GM12892 (cell line): ENCODE results near the gene BCAS4.

ENCODE experiments used
- DNase-seq: peaks from one replicate; pipeline ENCODE4 v3.0.0; 2011; ENCODE audit not compliant: insufficient read length
- FAIRE-seq: peaks from 2 replicates; lab custom pipeline; 2011; peaks lifted over from hg19 to GRCh38; lab: Jason Lieb, UNC
- POLR2A ChIP-seq: IDR thresholded peaks from 2 replicates; pipeline ENCODE4 v1.6.1; 2011; ENCODE audit warnings: low read depth, low read length, control low read depth
- POLR2AphosphoS5 ChIP-seq: IDR thresholded peaks from 2 replicates; pipeline ENCODE4 v1.6.1; 2011; ENCODE audit warnings: low read depth, low read length, control low read depth
- TAF1 ChIP-seq: IDR thresholded peaks from 2 replicates; pipeline ENCODE4 v1.6.1; 2011; ENCODE audit warnings: low read depth, mild to moderate bottlenecking, control low read depth, low read length, borderline replicate concordance

Gene BCAS4

DNA sequence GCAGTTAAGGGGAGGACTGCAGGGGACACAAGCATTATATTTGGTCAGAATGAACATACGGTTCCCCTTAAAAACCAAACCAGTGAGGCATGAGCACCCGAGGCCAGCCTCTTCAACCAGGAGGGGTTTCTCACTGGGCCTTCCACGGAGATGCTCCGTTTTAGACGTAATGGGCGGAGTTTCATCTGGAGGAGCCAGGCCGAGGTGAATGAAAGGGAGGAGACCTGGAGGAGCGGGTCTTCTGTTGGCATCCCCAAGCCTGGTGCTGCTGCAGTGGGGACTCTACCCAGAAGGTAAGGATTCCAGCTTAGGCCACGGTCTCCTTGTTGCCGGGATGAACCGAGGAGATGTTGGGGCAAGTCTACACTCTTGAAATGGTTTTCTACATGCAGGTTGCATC, 89.0 kb downstream of the BCAS4 start:
- DNase-seq (no peak), FAIRE-seq (no peak)
- TF ChIP-seq TAF1 (no peak), POLR2A (peak; percentile 30; the same call in 1 of the 2 replicates), POLR2AphosphoS5 (no peak)

- DNase-seq = no peak
- TF ChIP-seq TAF1 (no peak), POLR2AphosphoS5 (no peak), POLR2A (no peak)
- no peak for FAIRE-seq
Measured at GRCh38 chr20:50885068-50885467, 90.2 kb downstream of the BCAS4 start.

DNA sequence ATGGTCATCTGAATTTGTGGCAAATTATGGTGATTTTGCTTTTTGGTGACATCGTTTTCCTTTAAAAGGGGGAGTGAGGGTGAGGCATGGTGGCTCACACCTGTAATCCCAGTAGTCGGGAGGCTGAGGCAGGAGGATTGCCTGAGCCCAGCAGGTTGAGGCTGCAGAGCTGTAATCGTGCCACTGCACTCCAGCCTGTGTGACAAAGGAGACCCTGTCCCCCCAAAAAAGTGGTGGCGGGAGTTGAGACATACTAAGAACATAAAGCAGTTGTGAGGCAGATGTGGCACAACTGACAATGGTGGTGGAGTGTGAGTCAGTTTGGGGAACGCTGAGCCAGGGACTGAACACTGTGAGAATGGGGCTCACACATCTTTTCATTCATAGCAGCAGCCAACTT, 90.9 kb downstream of the BCAS4 start:
- TF ChIP-seq POLR2A (no peak), POLR2AphosphoS5 (no peak), TAF1 (no peak)
- no peak for DNase-seq
- FAIRE-seq = no peak

- FAIRE-seq = no peak
- DNase-seq = no peak
- no peak for TF ChIP-seq POLR2A
- TF ChIP-seq TAF1 = no peak
- TF ChIP-seq POLR2AphosphoS5 = peak; percentile 59
Measured at GRCh38 chr20:50886184-50886790, 91.4 kb downstream of the BCAS4 start.

GRCh38 chr20:50887576-50887975, 92.7 kb downstream of the BCAS4 start:
- TF ChIP-seq POLR2AphosphoS5 (0 out of 2 replicates have a peak, but pooled peaks have one; percentile 14), TAF1 (no peak), POLR2A (no peak; the same call in 1 of the 2 replicates)
- FAIRE-seq (no peak), DNase-seq (no peak)

DNA sequence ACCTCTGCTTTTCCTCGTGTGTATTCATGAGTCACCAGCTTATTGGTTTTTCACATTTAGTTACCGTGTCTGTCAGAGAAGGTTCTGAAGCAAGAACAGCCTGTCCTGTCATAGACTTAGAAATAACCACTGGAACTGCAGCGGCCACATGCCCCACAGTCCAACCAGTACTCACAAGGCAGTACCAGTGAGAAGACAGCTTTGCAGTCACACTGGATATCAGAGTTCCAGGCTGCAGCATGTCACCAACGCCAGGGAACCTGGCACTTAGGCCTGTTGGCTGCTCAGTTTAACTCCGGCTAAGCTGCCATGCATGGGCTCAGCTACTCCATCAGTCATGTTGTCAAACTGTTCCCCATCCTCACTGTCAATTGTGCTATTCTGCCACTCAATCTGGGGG, 96.3 kb downstream of the BCAS4 start:
- FAIRE-seq (no peak), DNase-seq (no peak)
- TF ChIP-seq POLR2AphosphoS5 = peak; percentile 75
- TF ChIP-seq TAF1 = no peak
- peak; percentile 67 for TF ChIP-seq POLR2A

DNA sequence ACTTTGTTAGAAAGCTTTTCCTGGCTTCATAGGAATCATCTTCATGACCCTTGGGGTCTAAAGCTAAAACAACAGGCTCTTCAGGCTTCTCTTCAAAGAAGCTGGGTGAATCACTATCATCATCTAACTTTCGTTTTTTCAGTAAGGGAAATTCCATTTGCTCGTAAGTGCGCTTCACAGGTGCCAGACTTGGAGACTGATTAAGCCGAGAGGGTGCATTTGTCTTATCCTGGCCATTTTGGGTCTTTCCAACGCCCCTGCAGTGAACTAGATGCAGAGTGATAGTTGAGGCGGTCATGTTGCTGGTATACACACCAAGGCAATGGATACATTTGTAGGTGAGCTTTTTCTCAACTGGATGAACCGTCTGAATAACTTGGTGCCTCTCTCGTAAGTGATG, 97.5 kb downstream of the BCAS4 start:
- peak; percentile 58; the same call in 1 of the 2 replicates for TF ChIP-seq POLR2AphosphoS5
- TF ChIP-seq POLR2A = no peak
- FAIRE-seq (no peak), DNase-seq (no peak)

DNA sequence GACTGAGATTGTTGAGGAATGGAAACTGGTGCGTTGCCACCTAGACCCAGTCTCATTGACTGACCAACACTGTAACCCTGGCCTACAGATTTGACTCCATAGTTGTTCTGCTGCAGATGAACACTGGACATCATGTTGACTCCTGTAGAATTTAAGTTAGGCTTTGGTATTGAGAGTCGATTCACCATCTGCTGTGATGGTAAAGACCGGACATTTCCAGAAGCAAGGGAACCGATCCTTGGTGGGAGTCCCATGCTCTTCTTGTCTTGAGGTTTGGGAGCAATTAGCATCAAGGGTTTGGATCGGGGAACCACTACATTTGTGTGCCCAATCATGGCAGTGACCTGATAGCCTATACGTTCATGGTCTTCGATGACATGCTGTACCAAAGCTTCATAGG, 98.8 kb downstream of the BCAS4 start:
- TF ChIP-seq TAF1 = no peak
- no peak for TF ChIP-seq POLR2AphosphoS5
- no peak for TF ChIP-seq POLR2A
- FAIRE-seq = peak; percentile 44
- DNase-seq = no peak

DNA sequence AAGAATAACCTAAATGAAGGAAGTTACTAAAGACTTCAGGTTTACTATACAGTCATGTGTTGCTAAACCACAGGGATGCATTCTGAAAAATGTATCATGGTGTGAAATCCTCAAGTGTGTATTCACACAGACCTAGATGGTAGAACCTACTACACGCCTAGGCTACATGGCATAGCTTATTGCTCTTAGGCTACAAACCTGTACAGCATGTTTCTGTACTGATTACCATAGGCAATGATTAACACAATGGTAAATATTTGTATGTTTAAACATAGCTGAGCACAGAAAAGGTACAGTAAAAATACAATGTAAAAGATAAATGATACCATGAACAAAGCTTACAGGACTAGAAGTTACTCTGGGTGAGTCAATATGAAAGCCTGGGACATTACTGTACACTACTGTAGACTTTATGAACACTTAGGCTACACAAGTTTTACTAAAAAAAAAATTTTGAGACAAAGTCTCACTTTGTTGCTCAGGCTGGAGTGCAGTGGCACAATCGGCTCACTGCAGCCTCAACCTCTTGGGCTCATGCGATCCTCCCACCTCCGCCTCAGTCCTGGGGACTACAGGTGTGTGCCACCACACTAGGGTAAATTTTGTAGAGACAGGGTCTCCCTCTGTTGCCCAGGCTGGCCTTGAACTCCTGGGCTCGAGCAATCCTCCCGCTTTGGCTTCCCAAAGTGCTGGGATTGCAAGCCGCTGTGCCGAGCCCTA, 100.4 kb downstream of the BCAS4 start:
- DNase-seq = no peak
- TF ChIP-seq POLR2AphosphoS5 (peak; percentile 25; the same call in 1 of the 2 replicates), TAF1 (no peak), POLR2A (0 out of 2 replicates have a peak, but pooled peaks have one; percentile 25)
- no peak for FAIRE-seq

DNA sequence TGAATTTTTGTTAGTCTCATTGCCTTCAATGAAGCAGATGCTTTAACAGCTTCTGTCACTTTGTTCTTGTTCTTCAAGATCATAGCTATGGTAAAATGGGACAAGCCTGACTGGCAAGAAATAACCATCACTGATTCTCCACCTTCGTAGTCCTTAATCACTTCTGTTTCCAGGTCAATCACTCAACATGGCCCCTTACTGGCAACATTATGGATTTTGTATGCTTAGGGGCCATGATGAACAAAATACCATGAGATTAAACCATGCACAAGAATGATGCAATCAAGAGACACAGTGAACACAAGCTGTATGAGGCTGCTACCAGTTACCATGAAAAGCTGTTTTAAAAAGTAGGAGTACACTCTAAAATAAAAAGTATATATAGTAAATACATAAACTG, 103.6 kb downstream of the BCAS4 start:
- DNase-seq (no peak), FAIRE-seq (no peak)
- no peak for TF ChIP-seq POLR2A
- no peak for TF ChIP-seq TAF1
- TF ChIP-seq POLR2AphosphoS5 = no peak

DNA sequence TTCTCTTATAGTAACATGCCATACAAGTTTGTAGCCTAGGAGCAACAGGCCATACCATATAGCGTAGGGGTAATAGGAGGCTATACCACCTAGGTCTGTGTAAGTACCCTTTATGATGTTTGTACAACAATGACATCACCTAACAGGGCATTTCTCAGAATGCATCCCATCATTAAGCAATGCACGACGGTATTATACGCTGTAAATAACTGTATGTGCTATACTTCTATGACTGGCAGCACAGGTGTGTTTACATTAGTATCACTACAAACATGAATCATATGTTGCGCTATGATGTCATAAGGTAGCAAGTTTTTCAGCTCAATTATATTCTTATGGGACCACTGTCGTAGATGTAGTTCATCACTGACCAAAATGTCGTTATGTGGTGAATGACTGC, 105.4 kb downstream of the BCAS4 start:
- FAIRE-seq (no peak), DNase-seq (no peak)
- TF ChIP-seq POLR2A = no peak
- no peak for TF ChIP-seq TAF1
- TF ChIP-seq POLR2AphosphoS5 = no peak

DNA sequence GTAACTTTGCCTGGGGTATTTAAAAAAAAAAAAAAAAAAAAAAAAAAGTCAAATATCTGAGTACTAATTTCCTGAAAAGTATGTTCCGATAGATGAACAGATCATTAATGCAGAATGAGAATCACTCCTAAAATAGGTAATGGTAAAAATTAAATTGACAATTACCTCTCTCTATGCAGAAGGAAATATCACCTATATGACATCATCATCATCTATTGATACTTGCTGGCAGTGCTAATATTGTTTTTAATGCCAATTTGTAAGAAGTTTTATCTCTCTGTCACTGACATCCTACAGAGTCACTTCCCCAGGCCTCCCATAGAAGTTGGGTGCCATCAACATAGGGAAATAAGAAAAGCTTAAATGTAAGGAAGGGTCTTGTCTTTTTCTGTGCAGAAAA, 106.4 kb downstream of the BCAS4 start:
- FAIRE-seq (no peak), DNase-seq (no peak)
- TF ChIP-seq POLR2AphosphoS5 (no peak), TAF1 (no peak), POLR2A (no peak)
